Measurements from ENCODE around the gene OPCML. TPM values are rescaled to one million over a fixed set of nuclear protein-coding genes. Genes with fewer than 3 reads are reported as not detected.

The OPCML gene
- total RNA-seq, 1 experiment from 2014 or later, result not detected

GRCh38 chr11:133277886-133278285 lies 254.4 kb downstream of the OPCML start:
- H3K4me2 ChIP-seq (ENCODE audit: low read length), result no peak overlapping the region
- ChIA-PET POLR2A (ENCODE audit: unreplicated experiment) (no interaction called here), CTCF (no interaction called here)
- H3K4me1 ChIP-seq (ENCODE audit: insufficient read depth, low read length), result no peaks in the 10 kb centered on the region
- no peak overlapping the region for H3K9ac ChIP-seq (ENCODE audit: low read length)
- no peak overlapping the region for H3K4me3 ChIP-seq (ENCODE audit: low read length)
- intact Hi-C loops (cut with micrococcal nuclease), result no loop called here
- no TSS peak for BruUV-seq (replicated peaks)
- DNase-seq (no peak), ATAC-seq (no peak)
- no peaks in the 10 kb centered on the region for H4K20me1 ChIP-seq (ENCODE audit: low read length)
- H3K79me2 ChIP-seq (ENCODE audit: low read length), result no peaks in the 10 kb centered on the region
- no peaks in the 10 kb centered on the region for H3K27me3 ChIP-seq (ENCODE audit: low read length)
- H3K27ac ChIP-seq (ENCODE audit: low read length), result no peak overlapping the region
- no peaks in the 10 kb centered on the region for H3F3A ChIP-seq (ENCODE audit: low read length, unreplicated experiment)
- H3K36me3 ChIP-seq (ENCODE audit: low read depth, low read length), result no peaks in the 10 kb centered on the region
- no peaks in the 10 kb centered on the region for H3K9me2 ChIP-seq (replicated peaks; ENCODE audit: low read length)
- peaks cover 44% of the 10 kb centered on the region for H3K9me3 ChIP-seq (ENCODE audit: low read length)
- TF ChIP-seq EZH2phosphoT487 (IDR thresholded peaks at IDR 0.05; ENCODE audit: borderline replicate concordance, low read length), result no peak
- TF ChIP-seq CTCF (conservative IDR thresholded peaks at IDR 0.05; ENCODE audit: low read depth, low read length), result no peak
- no peak for TF ChIP-seq EZH2 (IDR thresholded peaks at IDR 0.05; ENCODE audit: low read length, unreplicated experiment)
- H2AFZ ChIP-seq (ENCODE audit: low read length), result no peak overlapping the region

DNA sequence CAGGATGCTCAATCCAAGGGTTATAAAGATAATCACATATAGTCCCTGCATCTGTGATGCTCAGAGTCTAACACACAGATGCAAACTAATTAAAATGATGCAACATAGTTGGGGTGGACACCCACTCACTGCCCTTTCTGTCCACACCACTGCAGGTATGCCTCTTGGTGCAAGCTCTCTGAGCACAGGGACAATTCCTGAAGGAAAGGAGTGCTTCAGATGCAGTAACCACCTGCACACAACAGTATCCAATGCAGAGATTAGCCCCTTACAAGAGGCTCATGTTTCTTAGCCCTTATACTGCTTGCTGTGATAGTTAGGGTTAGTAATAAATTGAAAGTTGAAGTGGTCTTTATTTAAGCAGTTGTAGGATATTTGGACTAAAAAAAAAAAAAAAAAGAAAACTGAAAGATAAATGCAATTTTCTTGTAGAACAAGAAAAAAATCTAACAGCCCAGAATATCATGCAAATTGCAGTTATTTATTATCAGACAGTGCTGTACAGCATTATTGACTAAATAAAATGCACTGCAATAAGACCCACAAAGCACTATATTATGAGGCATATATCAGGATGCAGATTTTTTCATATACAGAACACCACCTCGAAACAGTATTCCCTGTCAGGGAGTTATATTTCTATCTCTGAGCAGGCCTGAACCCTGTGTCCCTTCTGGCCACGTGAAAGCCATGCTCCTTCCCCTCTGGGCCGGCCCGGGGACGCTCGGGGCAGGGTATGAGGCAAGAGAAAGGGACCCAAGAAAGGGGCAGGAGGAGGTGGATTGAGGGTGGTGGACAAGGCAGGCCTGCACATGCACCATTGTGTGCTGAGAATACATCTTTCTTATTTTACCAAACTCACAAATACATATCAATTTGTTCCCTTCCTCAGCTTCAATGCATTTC lies 260.2 kb downstream of the OPCML start:
- DNase-seq, result no peak
- no peak overlapping the region for H3K9ac ChIP-seq (ENCODE audit: low read length)
- TF ChIP-seq CTCF (conservative IDR thresholded peaks at IDR 0.05; ENCODE audit: low read depth, low read length) (no peak), EZH2 (IDR thresholded peaks at IDR 0.05; ENCODE audit: low read length, unreplicated experiment) (no peak), EZH2phosphoT487 (IDR thresholded peaks at IDR 0.05; ENCODE audit: borderline replicate concordance, low read length) (no peak)
- no peak for ATAC-seq
- BruUV-seq (replicated peaks), result no TSS peak
- H3K36me3 ChIP-seq (ENCODE audit: low read depth, low read length), result no peaks in the 10 kb centered on the region
- no peak overlapping the region for H3K4me2 ChIP-seq (ENCODE audit: low read length)
- H3K27me3 ChIP-seq (ENCODE audit: low read length), result no peaks in the 10 kb centered on the region
- peaks cover 18% of the 10 kb centered on the region for H3K9me3 ChIP-seq (ENCODE audit: low read length)
- intact Hi-C loops (cut with micrococcal nuclease), result no loop called here
- no peak overlapping the region for H3K27ac ChIP-seq (ENCODE audit: low read length)
- H3K9me2 ChIP-seq (replicated peaks; ENCODE audit: low read length), result no peaks in the 10 kb centered on the region
- no peaks in the 10 kb centered on the region for H3K79me2 ChIP-seq (ENCODE audit: low read length)
- H4K20me1 ChIP-seq (ENCODE audit: low read length), result no peaks in the 10 kb centered on the region
- no peak overlapping the region for H3K4me3 ChIP-seq (ENCODE audit: low read length)
- POLR2A ChIA-PET (ENCODE audit: unreplicated experiment), result no interaction called here
- H3F3A ChIP-seq (ENCODE audit: low read length, unreplicated experiment), result no peaks in the 10 kb centered on the region
- CTCF ChIA-PET, result no interaction called here
- no peaks in the 10 kb centered on the region for H3K4me1 ChIP-seq (ENCODE audit: insufficient read depth, low read length)
- no peak overlapping the region for H2AFZ ChIP-seq (ENCODE audit: low read length)

GRCh38 chr11:133271206-133271605 lies 261.1 kb downstream of the OPCML start:
- H3K9me2 ChIP-seq (replicated peaks; ENCODE audit: low read length), result no peaks in the 10 kb centered on the region
- POLR2A ChIA-PET (ENCODE audit: unreplicated experiment), result no interaction called here
- H3K4me2 ChIP-seq (ENCODE audit: low read length), result no peak overlapping the region
- H2AFZ ChIP-seq (ENCODE audit: low read length), result no peak overlapping the region
- no peak overlapping the region for H3K9ac ChIP-seq (ENCODE audit: low read length)
- no peak for TF ChIP-seq EZH2phosphoT487 (IDR thresholded peaks at IDR 0.05; ENCODE audit: borderline replicate concordance, low read length)
- no peak for TF ChIP-seq CTCF (conservative IDR thresholded peaks at IDR 0.05; ENCODE audit: low read depth, low read length)
- TF ChIP-seq EZH2 (IDR thresholded peaks at IDR 0.05; ENCODE audit: low read length, unreplicated experiment), result no peak
- H3F3A ChIP-seq (ENCODE audit: low read length, unreplicated experiment), result no peaks in the 10 kb centered on the region
- no peaks in the 10 kb centered on the region for H3K27me3 ChIP-seq (ENCODE audit: low read length)
- no peak overlapping the region for H3K4me3 ChIP-seq (ENCODE audit: low read length)
- no peaks in the 10 kb centered on the region for H3K79me2 ChIP-seq (ENCODE audit: low read length)
- ATAC-seq (no peak), DNase-seq (no peak)
- H3K4me1 ChIP-seq (ENCODE audit: insufficient read depth, low read length), result no peaks in the 10 kb centered on the region
- no peaks in the 10 kb centered on the region for H4K20me1 ChIP-seq (ENCODE audit: low read length)
- no peaks in the 10 kb centered on the region for H3K36me3 ChIP-seq (ENCODE audit: low read depth, low read length)
- BruUV-seq (replicated peaks), result no TSS peak
- CTCF ChIA-PET, result no interaction called here
- H3K27ac ChIP-seq (ENCODE audit: low read length), result no peak overlapping the region
- intact Hi-C loops (cut with micrococcal nuclease), result no loop called here
- H3K9me3 ChIP-seq (ENCODE audit: low read length), result peaks cover 23% of the 10 kb centered on the region

Measured in PC-3 (cell line).